H9 (cell line): ENCODE results near the gene HTRA1. TPM values are rescaled to one million over a fixed set of nuclear protein-coding genes. Genes with fewer than 3 reads are reported as not detected.
A peak's percentile ranks its signal among the peaks of the same experiment; 100 is the strongest.

ENCODE experiments used
- DNase-seq: peaks from one replicate; pipeline ENCODE4 v3.0.0-alpha.2; 2017
- H2AFZ ChIP-seq: one replicate; pipeline ENCODE4 v1.6.1; 2013; ENCODE audit warnings: mild to moderate bottlenecking, low read length, control low read depth, moderate library complexity
- H2AK5ac ChIP-seq: 2 replicates; pipeline ENCODE4 v1.6.1; 2013; ENCODE audit warnings: low read length, control low read depth, mixed read lengths; ENCODE audit not compliant: insufficient read length
- H2BK120ac ChIP-seq: one replicate; pipeline ENCODE4 v1.6.1; 2013; ENCODE audit warnings: low read depth, mild to moderate bottlenecking, low read length, control low read depth, inconsistent platforms; ENCODE audit not compliant: poor library complexity, severe bottlenecking
- H2BK12ac ChIP-seq: 2 replicates; pipeline ENCODE4 v1.6.1; 2013; ENCODE audit warnings: low read length, control low read depth, mixed read lengths, low read depth; ENCODE audit not compliant: insufficient read length
- H2BK15ac ChIP-seq: 2 replicates; pipeline ENCODE4 v1.6.1; 2013; ENCODE audit warnings: low read depth, low read length, control low read depth
- H2BK20ac ChIP-seq: one replicate; pipeline ENCODE4 v1.6.1; 2013; ENCODE audit warnings: low read depth, mild to moderate bottlenecking, low read length, control low read depth, inconsistent platforms; ENCODE audit not compliant: poor library complexity, severe bottlenecking
- H2BK5ac ChIP-seq: 2 replicates; pipeline ENCODE4 v1.6.1; 2013; ENCODE audit warnings: low read length, control low read depth, mixed read lengths; ENCODE audit not compliant: insufficient read length
- H3K14ac ChIP-seq: 2 replicates; pipeline ENCODE4 v1.6.1; 2013; ENCODE audit warnings: low read length, control low read depth; ENCODE audit not compliant: insufficient read depth
- H3K18ac ChIP-seq: 2 replicates; pipeline ENCODE4 v1.6.1; 2013; ENCODE audit warnings: low read depth, mild to moderate bottlenecking, mixed read lengths, low read length, control low read depth; ENCODE audit not compliant: insufficient read length
- H3K23ac ChIP-seq: 2 replicates; pipeline ENCODE4 v1.6.1; 2013; ENCODE audit warnings: low read length, control low read depth, mixed read lengths, low read depth; ENCODE audit not compliant: insufficient read length
- H3K23me2 ChIP-seq: 2 replicates; pipeline ENCODE4 v1.6.1; 2013; ENCODE audit warnings: low read depth, mild to moderate bottlenecking, mixed read lengths, low read length, control low read depth; ENCODE audit not compliant: insufficient read length, poor library complexity, severe bottlenecking
- H3K27ac ChIP-seq: 2 replicates; pipeline ENCODE4 v1.5.1; 2013; ENCODE audit warnings: low read length, control low read depth, mixed read lengths, low read depth; ENCODE audit not compliant: insufficient read length
- H3K27me3 ChIP-seq: 2 replicates; pipeline ENCODE4 v1.6.1; 2013; ENCODE audit warnings: low read length, control low read depth, inconsistent platforms; ENCODE audit not compliant: insufficient read depth
- H3K4ac ChIP-seq: 2 replicates; pipeline ENCODE4 v1.6.1; 2013; ENCODE audit warnings: low read depth, mild to moderate bottlenecking, control low read depth, inconsistent platforms, low read length, moderate library complexity
- H3K4me1 ChIP-seq: 2 replicates; pipeline ENCODE4 v1.6.1; 2013; ENCODE audit warnings: low read length, control low read depth, inconsistent platforms; ENCODE audit not compliant: insufficient read depth
- H3K4me2 ChIP-seq: 2 replicates; pipeline ENCODE4 v1.6.1; 2013; ENCODE audit warnings: low read length, control low read depth, mixed read lengths; ENCODE audit not compliant: insufficient read length, insufficient read depth
- H3K56ac ChIP-seq: 2 replicates; pipeline ENCODE4 v1.6.1; 2013; ENCODE audit warnings: low read depth, mild to moderate bottlenecking, mixed read lengths, low read length, control low read depth; ENCODE audit not compliant: insufficient read length
- H3K79me1 ChIP-seq: 2 replicates; pipeline ENCODE4 v1.6.1; 2013; ENCODE audit warnings: low read depth, mild to moderate bottlenecking, moderate library complexity, low read length, control low read depth, inconsistent platforms; ENCODE audit not compliant: insufficient read depth, poor library complexity, severe bottlenecking
- H3K79me2 ChIP-seq: 2 replicates; pipeline ENCODE4 v1.6.1; 2013; ENCODE audit warnings: low read length, control low read depth, inconsistent platforms; ENCODE audit not compliant: insufficient read depth
- H3K9ac ChIP-seq: 2 replicates; pipeline ENCODE4 v1.6.1; 2013; ENCODE audit warnings: low read length, control low read depth, mixed read lengths; ENCODE audit not compliant: insufficient read length; ENCODE audit errors: extremely low read depth
- H3K9me3 ChIP-seq: one replicate; pipeline ENCODE4 v1.6.1; 2013; ENCODE audit warnings: low read depth, low read length, inconsistent platforms; ENCODE audit not compliant: control insufficient read depth
- H3T11ph ChIP-seq: one replicate; pipeline ENCODE4 v1.6.1; 2013; ENCODE audit warnings: mild to moderate bottlenecking, low read length, control low read depth, inconsistent platforms
- H4K20me1 ChIP-seq: one replicate; pipeline ENCODE4 v1.6.1; 2013; ENCODE audit not compliant: control insufficient read depth, insufficient read length, insufficient read depth
- H4K5ac ChIP-seq: 2 replicates; pipeline ENCODE4 v1.6.1; 2013; ENCODE audit warnings: low read depth, mild to moderate bottlenecking, mixed read lengths, low read length, control low read depth; ENCODE audit not compliant: insufficient read length
- H4K8ac ChIP-seq: replicated peaks from 2 replicates; pipeline ENCODE4 v1.6.1; 2013; ENCODE audit warnings: low read length, control low read depth, mixed read lengths, low read depth; ENCODE audit not compliant: insufficient read length
- H4K91ac ChIP-seq: 2 replicates; pipeline ENCODE4 v1.6.1; 2013; ENCODE audit warnings: low read depth, mild to moderate bottlenecking, moderate library complexity, mixed read lengths, low read length, control low read depth; ENCODE audit not compliant: insufficient read length
- H3K27ac Mint-ChIP-seq, 3 experiments: 2 replicates in 2 of 3; 3 replicates in 1 of 3; pipeline ENCODE4 v1.8.0; 2020 to 2021; ENCODE audit warnings: mixed read lengths in 3 of 3, mild to moderate bottlenecking in 1 of 3, moderate library complexity in 1 of 3
- H3K27me3 Mint-ChIP-seq: 2 replicates; pipeline ENCODE4 v1.8.0; 2021; ENCODE audit warnings: low read depth, mild to moderate bottlenecking, moderate library complexity, mixed read lengths
- H3K36me3 Mint-ChIP-seq, 3 experiments: 2 replicates in 2 of 3; 3 replicates in 1 of 3; pipeline ENCODE4 v1.8.0; 2020 to 2021; ENCODE audit warnings: low read depth in 3 of 3, mixed read lengths in 3 of 3; ENCODE audit not compliant: insufficient read depth in 1 of 3
- H3K4me1 Mint-ChIP-seq, 2 experiments: 2 replicates each; pipeline ENCODE4 v1.8.0; 2020; ENCODE audit warnings: mixed read lengths in 2 of 2
- H3K4me3 Mint-ChIP-seq, 2 experiments: 2 replicates in 1 of 2; 3 replicates in 1 of 2; pipeline ENCODE4 v1.8.0; 2020 to 2021; ENCODE audit warnings: mild to moderate bottlenecking in 2 of 2, mixed read lengths in 2 of 2, moderate library complexity in 1 of 2
- H3K9me3 Mint-ChIP-seq, 2 experiments: 2 replicates in 1 of 2; 3 replicates in 1 of 2; pipeline ENCODE4 v1.8.0; 2020; ENCODE audit warnings: mild to moderate bottlenecking in 2 of 2, mixed read lengths in 2 of 2, moderate library complexity in 1 of 2
- CTCF ChIP-seq: fragments of 200-600 bp; sonication (generic); conservative IDR thresholded peaks from 3 replicates; pipeline ENCODE4 v1.8.0; 2021; ENCODE audit warnings: antibody characterized with exemption, mild to moderate bottlenecking
- WGBS: extraction: QIAGEN DNeasy Blood & Tissue Kit; methylation state at CpG from one replicate; pipeline ENCODE4 v1.1.7; 2013; ENCODE audit warnings: missing lambda C conversion rate, low lambda C conversion rate, mixed read lengths; ENCODE audit not compliant: insufficient read length; ENCODE audit errors: extremely low coverage; 5-methylcytosine and 5-hydroxymethylcytosine counted together
- total RNA-seq: library from RNA; stranded (reverse); gene quantifications from 2 replicates; pipeline ENCODE4 v1.2.1, GENCODE V29; 2021

The HTRA1 gene
- total RNA-seq, 1 experiment from 2014 or later, result 11.1 TPM

- Histone ChIP-seq H3T11ph (no peak overlapping the region), H3K9me3 (no peaks in the 10 kb centered on the region), H3K56ac (no peak overlapping the region), H3K79me2 (no peaks in the 10 kb centered on the region), H3K23ac (no peak overlapping the region), H3K79me1 (no peaks in the 10 kb centered on the region), H3K23me2 (no peaks in the 10 kb centered on the region), H2AFZ (no peak overlapping the region), H3K4me2 (no peak overlapping the region), H2AK5ac (no peak overlapping the region), H4K5ac (no peak overlapping the region), H3K27me3 (no peaks in the 10 kb centered on the region), H3K4ac (no peak overlapping the region), H3K27ac (no peak overlapping the region), H2BK12ac (no peak overlapping the region), H2BK20ac (no peak overlapping the region), H4K8ac (no peak overlapping the region), H2BK15ac (no peak overlapping the region), H3K4me1 (peaks cover 2% of the 10 kb centered on the region; the same call in 1 of the 2 replicates), H2BK120ac (no peak overlapping the region), H4K20me1 (no peaks in the 10 kb centered on the region), H4K91ac (no peak overlapping the region), H3K14ac (no peak overlapping the region), H3K9ac (no peak overlapping the region), H3K18ac (no peak overlapping the region), H2BK5ac (no peak overlapping the region)
- no peaks in the 10 kb centered on the region for H3K9me3 Mint-ChIP-seq
- TF ChIP-seq CTCF, result no peak
- peaks cover 10 to 49% (median 31%) of the 10 kb centered on the region in 3 experiments; a peak in 6 of 7 replicates for H3K36me3 Mint-ChIP-seq
- peaks cover 8 to 10% of the 10 kb centered on the region in 2 experiments; a peak in 3 of 4 replicates for H3K4me1 Mint-ChIP-seq
- H3K27me3 Mint-ChIP-seq, result no peaks in the 10 kb centered on the region
- H3K4me3 Mint-ChIP-seq, result no peak overlapping the region
- no CpG with 5 or more reads among the region's 2 CpGs for WGBS
- H3K27ac Mint-ChIP-seq, result 0 out of 7 replicates have a peak overlapping the region, but pooled peaks of 1 of the 3 experiments have one; percentile 52
- no peak for DNase-seq
These were observed 43.7 kb upstream of the HTRA1 start for GRCh38 chr10:122417667-122418066.
